GM12878 (cell line): ENCODE data around the gene LRRC8D.

Experiments
- POLR2A ChIP-seq: IDR thresholded peaks from 2 replicates; pipeline ENCODE4 v1.6.1; 2011; ENCODE audit warnings: low read depth, mild to moderate bottlenecking, low read length
- ZZZ3 ChIP-seq: IDR thresholded peaks from 2 replicates; pipeline ENCODE4 v1.6.1; 2011; ENCODE audit warnings: low read depth; ENCODE audit not compliant: control insufficient read depth, insufficient read length

- TF ChIP-seq ZZZ3 (no peak), POLR2A (no peak)
Observed at GRCh38 chr1:89959719-89960118, 138.9 kb downstream of the LRRC8D start.
